ENCODE data around the gene C17orf67. TPM values are rescaled to one million over a fixed set of nuclear protein-coding genes. Genes with fewer than 3 reads are reported as not detected.

C17orf67 gene
- total RNA-seq, 1 experiment from 2014 or later, result 1.0 TPM

- Mint-ChIP-seq H3K4me3 (no peak overlapping the region), H3K27me3 (ENCODE audit: low read depth) (no peaks in the 10 kb centered on the region), H3K27ac (no peak overlapping the region), H3K36me3 (ENCODE audit: insufficient read depth in 1 of 3, low read depth in 3 of 3) (peaks cover 0 to 5% (median 2%) of the 10 kb centered on the region in 3 experiments; a peak in 5 of 7 replicates), H3K4me1 (peaks cover 6 to 9% of the 10 kb centered on the region in 2 experiments), H3K9me3 (no peaks in the 10 kb centered on the region)
- WGBS (ENCODE audit: extremely low coverage, insufficient read length, low lambda C conversion rate), result no CpG with 5 or more reads among the region's 3 CpGs
- H4K8ac ChIP-seq (replicated peaks; ENCODE audit: insufficient read length, low read depth, low read length), result no peak overlapping the region
- H3K9me3 ChIP-seq (ENCODE audit: control insufficient read depth, low read depth, low read length), result no peaks in the 10 kb centered on the region
- no peak overlapping the region for H3K4ac ChIP-seq (ENCODE audit: low read depth, low read length)
- TF ChIP-seq, protein P1, sequence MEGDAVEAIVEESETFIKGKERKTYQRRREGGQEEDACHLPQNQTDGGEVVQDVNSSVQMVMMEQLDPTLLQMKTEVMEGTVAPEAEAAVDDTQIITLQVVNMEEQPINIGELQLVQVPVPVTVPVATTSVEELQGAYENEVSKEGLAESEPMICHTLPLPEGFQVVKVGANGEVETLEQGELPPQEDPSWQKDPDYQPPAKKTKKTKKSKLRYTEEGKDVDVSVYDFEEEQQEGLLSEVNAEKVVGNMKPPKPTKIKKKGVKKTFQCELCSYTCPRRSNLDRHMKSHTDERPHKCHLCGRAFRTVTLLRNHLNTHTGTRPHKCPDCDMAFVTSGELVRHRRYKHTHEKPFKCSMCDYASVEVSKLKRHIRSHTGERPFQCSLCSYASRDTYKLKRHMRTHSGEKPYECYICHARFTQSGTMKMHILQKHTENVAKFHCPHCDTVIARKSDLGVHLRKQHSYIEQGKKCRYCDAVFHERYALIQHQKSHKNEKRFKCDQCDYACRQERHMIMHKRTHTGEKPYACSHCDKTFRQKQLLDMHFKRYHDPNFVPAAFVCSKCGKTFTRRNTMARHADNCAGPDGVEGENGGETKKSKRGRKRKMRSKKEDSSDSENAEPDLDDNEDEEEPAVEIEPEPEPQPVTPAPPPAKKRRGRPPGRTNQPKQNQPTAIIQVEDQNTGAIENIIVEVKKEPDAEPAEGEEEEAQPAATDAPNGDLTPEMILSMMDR (conservative IDR thresholded peaks at IDR 0.05), result no peak
- no peak overlapping the region for H2BK12ac ChIP-seq (ENCODE audit: insufficient read length, low read depth, low read length)
- H2BK120ac ChIP-seq (ENCODE audit: low read depth, low read length, poor library complexity, severe bottlenecking), result no peak overlapping the region
- H3K79me1 ChIP-seq (ENCODE audit: insufficient read depth, low read depth, low read length, poor library complexity, severe bottlenecking), result no peaks in the 10 kb centered on the region
- no peak overlapping the region for H3K27ac ChIP-seq (ENCODE audit: insufficient read length, low read depth, low read length)
- no peak for DNase-seq
- H3K23me2 ChIP-seq (ENCODE audit: insufficient read length, low read depth, low read length, poor library complexity, severe bottlenecking), result no peaks in the 10 kb centered on the region
- H3K18ac ChIP-seq (ENCODE audit: insufficient read length, low read depth, low read length), result no peak overlapping the region
- no peaks in the 10 kb centered on the region for H3K79me2 ChIP-seq (ENCODE audit: insufficient read depth, low read length)
- H3K56ac ChIP-seq (ENCODE audit: insufficient read length, low read depth, low read length), result no peak overlapping the region
- no peak overlapping the region for H4K91ac ChIP-seq (ENCODE audit: insufficient read length, low read depth, low read length)
- H4K20me1 ChIP-seq (ENCODE audit: control insufficient read depth, insufficient read depth, insufficient read length), result no peaks in the 10 kb centered on the region
- no peak overlapping the region for H2AFZ ChIP-seq (ENCODE audit: low read length)
- H2BK20ac ChIP-seq (ENCODE audit: low read depth, low read length, poor library complexity, severe bottlenecking), result no peak overlapping the region
- no peak overlapping the region for H4K5ac ChIP-seq (ENCODE audit: insufficient read length, low read depth, low read length)
- no peak overlapping the region for H3K4me2 ChIP-seq (ENCODE audit: insufficient read depth, insufficient read length, low read length)
- no peak overlapping the region for H3K14ac ChIP-seq (ENCODE audit: insufficient read depth, low read length)
- no peak overlapping the region for H2BK15ac ChIP-seq (ENCODE audit: low read depth, low read length)
- H2AK5ac ChIP-seq (ENCODE audit: insufficient read length, low read length), result no peak overlapping the region
- H3K4me1 ChIP-seq (ENCODE audit: insufficient read depth, low read length), result no peaks in the 10 kb centered on the region; the same call in 1 of the 2 replicates
- H3K9ac ChIP-seq (ENCODE audit: extremely low read depth, insufficient read length, low read length), result no peak overlapping the region
- H2BK5ac ChIP-seq (ENCODE audit: insufficient read length, low read length), result no peak overlapping the region
- H3T11ph ChIP-seq (ENCODE audit: low read length), result no peak overlapping the region
- H3K23ac ChIP-seq (ENCODE audit: insufficient read length, low read depth, low read length), result no peak overlapping the region
- no peaks in the 10 kb centered on the region for H3K27me3 ChIP-seq (ENCODE audit: insufficient read depth, low read length)
These were observed 30.3 kb upstream of the C17orf67 start for GRCh38 chr17:56863974-56864373.

Data from H9 (cell line).